Activated CD8-positive, alpha-beta memory T cell treated with anti-CD3 and anti-CD28 coated beads, Interleukin-2, amount 50 U/mL, for 24 hours (primary cell): Measurements from ENCODE around the gene INHBB.

Experiments used
- DNase-seq: peaks from one replicate; pipeline ENCODE4 v3.0.0-alpha.2; 2020; ENCODE audit errors: extremely low read depth

Gene INHBB

DNA sequence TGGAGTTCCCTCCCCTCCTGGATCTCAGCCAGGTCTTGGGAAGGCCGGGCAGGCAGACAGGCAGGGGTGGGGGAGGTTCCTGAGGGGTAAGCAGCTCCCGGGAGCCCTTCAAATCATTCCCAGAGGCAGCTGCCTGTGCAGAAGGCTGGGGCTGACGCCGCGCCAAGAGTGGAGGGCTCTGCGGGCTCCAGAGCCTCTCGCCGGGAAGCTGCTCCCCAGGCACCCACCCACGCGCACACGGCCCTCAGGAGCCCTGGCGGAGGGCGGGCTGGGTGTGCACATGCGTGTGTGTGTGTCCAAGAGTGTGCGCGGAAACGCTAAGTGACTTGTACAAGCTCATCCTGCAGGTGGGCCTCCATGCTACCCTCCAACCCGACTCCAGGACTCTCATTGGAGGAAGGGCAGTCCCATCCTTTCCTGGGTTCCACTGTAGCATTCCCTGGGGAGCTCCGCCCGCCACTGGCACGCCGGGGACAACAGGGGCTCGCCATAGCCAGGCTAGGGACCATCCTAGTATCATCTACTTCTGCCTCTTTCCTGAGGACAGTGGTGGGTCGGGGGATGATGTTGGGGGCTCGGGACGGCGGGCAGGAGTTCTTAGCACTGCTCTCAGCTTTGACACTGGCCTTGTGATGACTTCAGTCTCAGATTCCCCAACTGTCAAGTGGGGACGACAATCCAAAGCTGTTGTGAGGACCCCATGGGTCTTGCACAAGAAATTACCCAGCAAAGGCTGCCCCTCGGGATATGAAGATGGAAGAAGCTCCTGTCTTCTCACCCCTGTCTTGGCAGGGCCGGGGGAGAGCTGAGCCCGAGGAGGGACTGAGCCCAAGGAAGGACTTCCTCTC lies 50.3 kb downstream of the INHBB start:
- DNase-seq: no peak

DNA sequence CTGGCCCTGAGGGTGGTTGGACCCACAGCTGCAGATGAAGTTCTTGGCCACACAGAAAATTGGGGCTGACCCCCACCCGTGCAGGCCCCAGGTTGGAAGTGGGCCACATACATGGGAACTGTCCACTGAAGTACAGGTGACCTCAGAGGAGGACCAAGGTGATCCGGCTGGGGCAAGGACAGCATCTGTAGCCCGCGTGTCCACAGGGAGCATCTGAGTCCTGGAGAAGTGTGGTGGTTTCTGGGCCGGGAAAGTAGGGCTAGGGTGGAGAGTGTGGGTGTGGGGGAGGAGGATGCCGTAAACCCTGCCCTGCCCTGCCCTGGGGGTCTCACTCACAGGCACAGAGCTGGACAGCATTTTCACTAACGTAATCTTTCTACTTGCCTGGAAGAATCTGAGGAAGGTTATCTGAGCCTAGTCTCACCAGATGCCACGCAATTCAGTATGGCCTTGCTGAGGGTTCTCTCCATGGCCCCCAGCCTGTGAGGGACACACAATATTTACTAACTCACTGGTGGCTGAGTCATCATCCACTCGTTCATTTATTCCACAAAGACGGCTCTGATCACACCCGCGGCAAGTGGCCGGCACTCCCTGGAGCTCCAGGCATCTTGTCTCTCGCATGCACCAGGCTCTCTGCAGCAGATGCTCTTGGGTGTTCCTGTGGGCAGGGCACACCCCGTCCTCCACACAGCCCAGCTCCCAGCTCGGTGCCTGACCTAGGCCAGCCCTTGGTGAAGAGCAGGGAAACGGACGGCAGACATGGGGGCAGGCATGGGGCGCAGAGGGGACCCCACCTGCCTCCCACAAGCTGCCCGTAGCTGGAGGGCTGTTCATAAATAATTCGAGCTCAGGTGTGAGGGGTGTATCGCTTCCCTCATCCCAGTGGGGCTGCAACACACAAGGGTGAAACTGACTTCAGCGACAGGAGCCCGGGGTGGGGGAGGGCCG lies 51.2 kb downstream of the INHBB start:
- DNase-seq: no peak

DNA sequence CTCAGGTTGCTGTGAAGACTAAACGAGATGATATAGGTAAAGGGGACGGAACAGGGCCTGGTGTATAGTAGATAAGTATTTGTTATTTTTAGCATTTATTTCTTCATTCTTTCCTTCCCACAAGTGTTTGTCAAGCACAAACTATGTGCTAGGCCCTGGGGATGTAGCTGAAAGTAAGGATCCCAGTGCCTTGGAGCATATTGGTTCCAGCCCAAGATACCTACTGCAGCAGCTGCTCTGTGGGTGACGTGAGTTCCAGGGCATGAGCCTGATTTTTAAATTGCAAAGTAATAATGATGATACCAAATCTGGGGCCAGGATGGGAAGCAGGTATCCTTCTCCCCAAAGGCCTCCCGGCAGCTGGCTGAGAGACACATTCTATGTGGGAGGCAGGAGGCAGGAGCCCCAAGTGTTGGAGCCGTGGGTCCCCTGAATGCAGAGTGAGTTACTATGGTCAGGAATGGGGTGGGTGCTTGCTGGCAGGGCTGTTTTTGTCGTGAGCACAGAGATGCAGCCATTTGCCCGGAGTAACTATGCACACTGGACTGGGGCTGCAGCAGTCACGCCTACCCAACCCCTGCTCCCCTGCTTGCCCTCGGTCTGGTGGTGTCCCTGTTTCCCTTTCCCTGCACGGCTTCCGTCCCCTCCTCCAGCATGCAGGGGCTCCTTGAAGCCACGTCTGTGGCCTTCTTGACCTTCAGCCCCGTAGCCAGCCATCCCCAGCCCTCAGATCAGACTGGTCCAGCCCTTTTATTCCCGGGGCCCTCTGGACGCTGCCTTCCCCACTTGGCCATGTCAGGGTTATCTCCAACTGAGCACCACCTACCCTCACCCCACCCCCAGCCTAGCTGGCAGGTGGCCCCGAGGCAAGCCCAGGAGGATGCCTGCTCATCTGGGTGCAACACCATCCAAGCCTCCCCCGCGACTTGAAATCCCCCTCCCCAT lies 52.4 kb downstream of the INHBB start:
- no peak for DNase-seq

DNA sequence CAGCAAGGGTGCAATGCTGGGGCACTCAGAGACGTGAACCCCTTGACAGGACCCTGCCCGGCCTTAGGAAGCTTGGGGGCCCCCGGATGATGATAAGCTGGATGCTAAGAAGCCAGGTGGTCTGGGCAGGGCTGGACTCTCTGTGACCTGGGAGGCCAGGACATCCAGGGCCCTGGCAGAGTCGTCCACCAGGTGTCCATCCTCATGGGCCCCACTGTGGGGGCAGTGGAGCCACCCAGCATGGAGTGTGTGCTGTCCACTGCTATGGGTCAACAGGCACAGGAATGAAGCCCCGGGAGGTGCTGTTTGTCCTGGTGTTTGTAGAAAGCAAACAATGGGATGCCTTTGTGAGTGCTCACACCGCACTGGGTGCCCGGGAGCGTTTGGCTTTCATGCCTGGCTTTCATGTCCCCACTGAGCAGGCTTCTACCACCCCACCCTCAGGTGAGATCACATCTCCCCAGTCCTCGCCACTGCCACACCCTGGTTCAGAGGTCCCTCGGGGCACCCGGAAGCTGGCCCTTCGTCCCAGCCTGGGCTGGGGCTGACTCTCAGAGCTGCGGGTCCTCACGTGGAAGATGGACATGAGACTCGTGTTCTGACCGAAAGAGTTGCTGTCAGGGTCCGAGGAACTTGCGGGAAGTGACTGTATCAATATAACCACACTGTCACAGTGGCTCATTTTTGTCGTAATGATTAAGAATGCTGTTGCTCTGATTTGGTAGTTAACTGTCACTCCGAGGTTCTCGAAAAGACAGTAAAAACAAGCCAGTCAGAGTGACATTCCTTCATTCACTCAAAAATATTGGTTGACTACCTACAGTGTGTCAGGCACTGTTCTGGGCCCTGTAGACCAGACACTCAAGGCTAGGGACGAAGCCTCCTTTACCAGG lies 53.3 kb downstream of the INHBB start:
- no peak for DNase-seq

DNA sequence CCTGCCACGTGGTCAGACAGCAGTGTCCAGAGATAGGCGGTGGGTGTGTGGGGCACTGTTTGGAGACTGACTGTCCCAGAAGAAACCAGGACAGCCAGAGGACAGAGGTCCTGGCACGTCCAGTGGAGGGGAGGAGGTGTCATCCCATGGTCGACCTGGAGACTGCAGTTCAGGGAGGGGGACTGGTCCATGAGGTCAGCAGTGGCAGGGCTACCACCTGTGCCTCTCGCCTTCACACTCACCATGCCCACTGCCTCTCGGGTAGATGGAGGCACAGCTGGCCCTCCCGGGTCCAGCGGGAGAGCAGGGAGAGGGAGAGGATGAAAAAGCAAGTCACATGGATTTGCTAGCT lies 53.9 kb downstream of the INHBB start:
- no peak for DNase-seq

DNA sequence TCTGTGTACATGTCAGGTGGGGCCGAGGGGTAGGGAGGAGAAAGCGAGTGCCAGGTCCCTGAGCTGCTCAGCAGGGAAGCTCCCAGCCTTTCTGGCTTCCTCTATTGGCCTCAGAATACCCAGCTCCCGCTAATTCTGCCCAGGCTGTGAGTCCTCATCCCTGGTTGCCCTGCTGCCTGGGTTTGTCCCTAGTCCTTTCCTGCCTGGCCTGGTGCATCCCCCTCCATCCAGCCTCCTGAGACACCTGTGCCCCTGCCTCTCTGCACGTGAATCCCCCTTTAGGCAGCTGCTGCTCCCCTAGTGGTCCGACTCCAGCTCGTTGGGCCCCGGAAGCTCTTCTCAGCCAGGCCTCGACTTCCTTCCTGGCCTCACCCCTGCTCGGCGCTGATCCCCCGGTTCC lies 54.6 kb downstream of the INHBB start:
- DNase-seq: no peak
